ENCODE results near the gene SAMD5.

GRCh38 chr6:147588469-147588868, 80.0 kb downstream of the SAMD5 start:
- TF ChIP-seq CTCF (IDR thresholded peaks at IDR 0.05) (no peak), TCF7L2 (IDR thresholded peaks at IDR 0.05; ENCODE audit: low read depth, low read length) (no peak)

Data from Panc1 (cell line).